ENCODE measurements around the gene CYP4F11. TPM values are rescaled to one million over a fixed set of nuclear protein-coding genes. Genes with fewer than 3 reads are reported as not detected.
"Not testable (repeated sequence)": the region's sequence is repeated elsewhere in the genome, so short reads cannot be mapped to it uniquely, and the experiment has no call there.

CYP4F11 gene
- total RNA-seq, 1 donor from 2014 or later, result not detected

GRCh38 chr19:15926484-15926883 lies 7.8 kb downstream of the CYP4F11 start:
- Histone ChIP-seq H3K9me3 (ENCODE audit: control insufficient read depth in 3 of 3, low read length in 3 of 3) (no peaks in the 10 kb centered on the region), H3K36me3 (ENCODE audit: control insufficient read depth in 3 of 3, insufficient read depth in 3 of 3, low read length in 3 of 3) (no peaks in the 10 kb centered on the region), H3K4me1 (ENCODE audit: control insufficient read depth in 3 of 3, insufficient read depth in 3 of 3, low read length in 3 of 3) (no peaks in the 10 kb centered on the region), H3K27me3 (ENCODE audit: control insufficient read depth in 3 of 3, insufficient read depth in 3 of 3, low read length in 3 of 3) (peaks cover 15 to 43% (median 29%) of the 10 kb centered on the region in 3 donors), H3K9ac (ENCODE audit: low read depth in 1 of 3, low read length in 3 of 3) (no peak overlapping the region), H3K27ac (ENCODE audit: low read depth, low read length) (no peak overlapping the region), H3K4me3 (ENCODE audit: low read length in 3 of 3) (no peak overlapping the region)

GRCh38 chr19:15923702-15924101 lies 10.6 kb downstream of the CYP4F11 start:
- H3K27me3 ChIP-seq (ENCODE audit: control insufficient read depth in 3 of 3, insufficient read depth in 3 of 3, low read length in 3 of 3), result peaks cover 7 to 22% (median 11%) of the 10 kb centered on the region in 3 donors
- H3K4me1 ChIP-seq (ENCODE audit: control insufficient read depth in 3 of 3, insufficient read depth in 3 of 3, low read length in 3 of 3), result no peaks in the 10 kb centered on the region
- no peak overlapping the region for H3K27ac ChIP-seq (ENCODE audit: low read depth, low read length)
- no peaks in the 10 kb centered on the region for H3K9me3 ChIP-seq (ENCODE audit: control insufficient read depth in 3 of 3, low read length in 3 of 3)
- H3K4me3 ChIP-seq (ENCODE audit: low read length in 3 of 3), result no peak overlapping the region
- H3K36me3 ChIP-seq (ENCODE audit: control insufficient read depth in 3 of 3, insufficient read depth in 3 of 3, low read length in 3 of 3), result no peaks in the 10 kb centered on the region
- no peak overlapping the region for H3K9ac ChIP-seq (ENCODE audit: low read depth in 1 of 3, low read length in 3 of 3)

GRCh38 chr19:15922021-15922420 lies 12.3 kb downstream of the CYP4F11 start:
- Histone ChIP-seq H3K27ac (ENCODE audit: low read depth, low read length) (no peak overlapping the region), H3K4me1 (ENCODE audit: control insufficient read depth in 3 of 3, insufficient read depth in 3 of 3, low read length in 3 of 3) (no peaks in the 10 kb centered on the region), H3K9ac (ENCODE audit: low read depth in 1 of 3, low read length in 3 of 3) (no peak overlapping the region), H3K9me3 (ENCODE audit: control insufficient read depth in 3 of 3, low read length in 3 of 3) (peaks cover 0 to 2% (median 0%) of the 10 kb centered on the region in 3 donors), H3K36me3 (ENCODE audit: control insufficient read depth in 3 of 3, insufficient read depth in 3 of 3, low read length in 3 of 3) (no peaks in the 10 kb centered on the region), H3K4me3 (ENCODE audit: low read length in 3 of 3) (no peak overlapping the region), H3K27me3 (ENCODE audit: control insufficient read depth in 3 of 3, insufficient read depth in 3 of 3, low read length in 3 of 3) (peaks cover 0 to 8% (median 7%) of the 10 kb centered on the region in 3 donors)

DNA sequence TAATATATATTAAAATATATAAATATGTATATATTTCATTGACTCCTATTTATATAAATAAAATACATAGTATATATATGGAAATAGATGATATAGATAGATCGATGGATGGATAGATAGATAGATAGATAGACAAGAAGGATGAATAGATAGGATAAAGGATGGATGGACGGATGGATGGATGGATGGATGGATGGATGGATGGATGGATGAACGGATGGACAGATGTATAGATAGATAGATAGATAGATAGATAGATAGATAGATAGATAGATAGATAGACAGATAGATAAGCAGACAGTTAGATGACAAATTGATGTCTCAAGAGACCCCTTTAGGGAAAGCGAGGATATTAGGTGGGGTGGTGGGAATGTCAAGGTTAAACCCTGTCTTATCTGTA lies 15.1 kb downstream of the CYP4F11 start:
- no peak overlapping the region for H3K9ac ChIP-seq (ENCODE audit: low read depth in 1 of 3, low read length in 3 of 3)
- H3K36me3 ChIP-seq (ENCODE audit: control insufficient read depth in 3 of 3, insufficient read depth in 3 of 3, low read length in 3 of 3), result no peaks in the 10 kb centered on the region
- H3K4me3 ChIP-seq (ENCODE audit: low read length in 3 of 3), result no peak overlapping the region
- H3K27ac ChIP-seq (ENCODE audit: low read depth, low read length), result no peak overlapping the region
- no peaks in the 10 kb centered on the region for H3K4me1 ChIP-seq (ENCODE audit: control insufficient read depth in 3 of 3, insufficient read depth in 3 of 3, low read length in 3 of 3)
- H3K27me3 ChIP-seq (ENCODE audit: control insufficient read depth in 3 of 3, insufficient read depth in 3 of 3, low read length in 3 of 3), result peaks cover 0 to 7% (median 5%) of the 10 kb centered on the region in 3 donors
- H3K9me3 ChIP-seq (ENCODE audit: control insufficient read depth in 3 of 3, low read length in 3 of 3), result peaks cover 0 to 7% (median 0%) of the 10 kb centered on the region in 3 donors

DNA sequence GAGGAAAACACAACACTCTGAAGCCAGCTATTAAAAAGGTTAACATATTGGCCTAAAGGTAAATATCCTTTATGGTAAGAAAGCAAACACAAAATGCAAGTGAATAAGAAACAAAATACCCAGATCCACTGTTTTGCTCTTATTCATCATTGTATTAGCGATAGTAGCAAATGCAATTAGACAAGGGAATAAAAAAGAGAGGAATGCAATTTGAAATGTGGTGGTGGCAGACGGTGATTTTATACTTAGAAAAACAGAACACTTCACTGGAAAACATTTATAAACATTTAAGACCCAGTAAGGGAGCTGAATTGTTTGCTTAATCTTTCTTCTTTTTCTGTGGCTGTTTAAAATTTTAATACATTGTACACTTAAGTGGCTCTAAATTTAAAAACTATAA lies 19.2 kb downstream of the CYP4F11 start:
- H3K36me3 ChIP-seq (ENCODE audit: control insufficient read depth in 3 of 3, insufficient read depth in 3 of 3, low read length in 3 of 3), result no peaks in the 10 kb centered on the region
- H3K4me1 ChIP-seq (ENCODE audit: control insufficient read depth in 3 of 3, insufficient read depth in 3 of 3, low read length in 3 of 3), result no peaks in the 10 kb centered on the region
- H3K4me3 ChIP-seq (ENCODE audit: low read length in 3 of 3), result no peak overlapping the region
- peaks cover 0 to 7% (median 0%) of the 10 kb centered on the region in 3 donors for H3K9me3 ChIP-seq (ENCODE audit: control insufficient read depth in 3 of 3, low read length in 3 of 3)
- H3K9ac ChIP-seq (ENCODE audit: low read depth in 1 of 3, low read length in 3 of 3), result no peak overlapping the region
- H3K27ac ChIP-seq (ENCODE audit: low read depth, low read length), result no peak overlapping the region
- peaks cover 9 to 12% (median 11%) of the 10 kb centered on the region in 3 donors for H3K27me3 ChIP-seq (ENCODE audit: control insufficient read depth in 3 of 3, insufficient read depth in 3 of 3, low read length in 3 of 3)

- Histone ChIP-seq H3K4me3 (ENCODE audit: low read length in 3 of 3) (no peak overlapping the region), H3K4me1 (ENCODE audit: control insufficient read depth in 3 of 3, insufficient read depth in 3 of 3, low read length in 3 of 3) (no peaks in the 10 kb centered on the region), H3K9me3 (ENCODE audit: control insufficient read depth in 3 of 3, low read length in 3 of 3) (peaks cover 0 to 7% (median 0%) of the 10 kb centered on the region in 3 donors), H3K27ac (ENCODE audit: low read depth, low read length) (no peak overlapping the region), H3K27me3 (ENCODE audit: control insufficient read depth in 3 of 3, insufficient read depth in 3 of 3, low read length in 3 of 3) (peaks cover 9 to 12% (median 11%) of the 10 kb centered on the region in 3 donors), H3K36me3 (ENCODE audit: control insufficient read depth in 3 of 3, insufficient read depth in 3 of 3, low read length in 3 of 3) (no peaks in the 10 kb centered on the region), H3K9ac (ENCODE audit: low read depth in 1 of 3, low read length in 3 of 3) (no peak overlapping the region)
These were observed 20.5 kb downstream of the CYP4F11 start for GRCh38 chr19:15913830-15914229.

DNA sequence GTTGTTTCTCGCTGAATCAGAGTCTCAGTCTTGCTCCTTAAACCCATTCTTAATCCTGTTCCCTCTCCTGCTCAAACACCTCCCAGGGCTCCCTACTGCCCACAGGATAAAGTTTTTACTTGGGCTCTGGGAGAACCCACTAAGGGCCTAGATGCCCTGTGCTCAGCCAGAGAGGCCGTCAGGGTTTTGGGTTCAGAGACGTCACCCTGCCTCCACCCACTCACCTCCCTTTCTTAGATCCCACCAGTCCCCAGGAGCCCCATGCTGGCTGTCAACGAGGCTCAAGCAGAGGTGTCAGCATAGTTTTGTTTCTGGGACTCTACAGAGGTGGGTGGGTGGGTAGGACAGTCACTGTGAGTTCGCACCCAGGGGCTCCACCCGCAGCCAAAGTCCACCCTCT lies 20.9 kb downstream of the CYP4F11 start:
- peaks cover 9 to 12% (median 11%) of the 10 kb centered on the region in 3 donors for H3K27me3 ChIP-seq (ENCODE audit: control insufficient read depth in 3 of 3, insufficient read depth in 3 of 3, low read length in 3 of 3)
- no peak overlapping the region for H3K4me3 ChIP-seq (ENCODE audit: low read length in 3 of 3)
- no peak overlapping the region for H3K9ac ChIP-seq (ENCODE audit: low read depth in 1 of 3, low read length in 3 of 3)
- H3K4me1 ChIP-seq (ENCODE audit: control insufficient read depth in 3 of 3, insufficient read depth in 3 of 3, low read length in 3 of 3), result no peaks in the 10 kb centered on the region
- H3K36me3 ChIP-seq (ENCODE audit: control insufficient read depth in 3 of 3, insufficient read depth in 3 of 3, low read length in 3 of 3), result no peaks in the 10 kb centered on the region
- no peak overlapping the region for H3K27ac ChIP-seq (ENCODE audit: low read depth, low read length)
- peaks cover 0 to 5% (median 0%) of the 10 kb centered on the region in 3 donors for H3K9me3 ChIP-seq (ENCODE audit: control insufficient read depth in 3 of 3, low read length in 3 of 3)

GRCh38 chr19:15911599-15912235 lies 22.6 kb downstream of the CYP4F11 start:
- Histone ChIP-seq H3K27me3 (ENCODE audit: control insufficient read depth in 3 of 3, insufficient read depth in 3 of 3, low read length in 3 of 3) (peaks cover 9 to 12% (median 11%) of the 10 kb centered on the region in 3 donors), H3K9me3 (ENCODE audit: control insufficient read depth in 3 of 3, low read length in 3 of 3) (peaks cover 0 to 5% (median 0%) of the 10 kb centered on the region in 3 donors), H3K4me3 (ENCODE audit: low read length in 3 of 3) (no peak overlapping the region)

GRCh38 chr19:15905026-15905425 lies 29.3 kb downstream of the CYP4F11 start:
- Histone ChIP-seq H3K27ac (ENCODE audit: low read depth, low read length) (no peak overlapping the region), H3K9ac (ENCODE audit: low read depth in 1 of 3, low read length in 3 of 3) (no peak overlapping the region), H3K4me3 (ENCODE audit: low read length in 3 of 3) (no peak overlapping the region), H3K36me3 (ENCODE audit: control insufficient read depth in 3 of 3, insufficient read depth in 3 of 3, low read length in 3 of 3) (no peaks in the 10 kb centered on the region), H3K27me3 (ENCODE audit: control insufficient read depth in 3 of 3, insufficient read depth in 3 of 3, low read length in 3 of 3) (peaks cover 0 to 7% (median 3%) of the 10 kb centered on the region in 3 donors), H3K4me1 (ENCODE audit: control insufficient read depth in 3 of 3, insufficient read depth in 3 of 3, low read length in 3 of 3) (no peaks in the 10 kb centered on the region), H3K9me3 (ENCODE audit: control insufficient read depth in 3 of 3, low read length in 3 of 3) (no peaks in the 10 kb centered on the region)

More at GRCh38 chr19:15911599-15912235, 22.6 kb downstream of the CYP4F11 start:
- H3K4me1 ChIP-seq (ENCODE audit: control insufficient read depth in 3 of 3, insufficient read depth in 3 of 3, low read length in 3 of 3), result no peaks in the 10 kb centered on the region
- H3K36me3 ChIP-seq (ENCODE audit: control insufficient read depth in 3 of 3, insufficient read depth in 3 of 3, low read length in 3 of 3), result no peaks in the 10 kb centered on the region
- H3K9ac ChIP-seq (ENCODE audit: low read depth in 1 of 3, low read length in 3 of 3), result no peak overlapping the region
- H3K27ac ChIP-seq (ENCODE audit: low read depth, low read length), result no peak overlapping the region

DNA sequence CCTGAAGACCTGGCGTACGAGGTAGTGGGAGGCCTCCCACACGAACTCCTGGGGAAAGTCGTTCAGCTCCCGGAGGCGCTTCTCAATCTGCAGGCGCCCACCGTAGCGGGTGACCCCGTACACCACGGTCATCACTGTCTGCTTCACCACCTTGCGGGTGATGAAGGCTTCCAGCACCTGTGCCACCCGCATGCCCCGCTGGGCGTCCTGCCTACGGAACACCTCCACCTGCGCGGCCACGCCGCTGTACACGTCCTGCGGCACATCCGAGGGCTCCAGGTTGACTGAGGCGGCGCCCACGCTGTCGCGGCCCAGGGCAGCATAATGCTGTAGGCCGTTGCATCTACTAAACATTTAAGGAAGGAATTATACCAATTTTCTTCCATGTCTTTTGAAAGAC lies 31.4 kb downstream of the CYP4F11 start:
- H3K4me3 ChIP-seq (ENCODE audit: low read length in 3 of 3), result not testable (repeated sequence)

More for the DNA sequence above, 31.4 kb downstream of the CYP4F11 start:
- not testable (repeated sequence) for H3K36me3 ChIP-seq (ENCODE audit: control insufficient read depth in 3 of 3, insufficient read depth in 3 of 3, low read length in 3 of 3); H3K4me1 ChIP-seq (ENCODE audit: control insufficient read depth in 3 of 3, insufficient read depth in 3 of 3, low read length in 3 of 3); H3K9ac ChIP-seq (ENCODE audit: low read depth in 1 of 3, low read length in 3 of 3); H3K9me3 ChIP-seq (ENCODE audit: control insufficient read depth in 3 of 3, low read length in 3 of 3); H3K27ac ChIP-seq (ENCODE audit: low read depth, low read length)
- H3K27me3 ChIP-seq (ENCODE audit: control insufficient read depth in 3 of 3, insufficient read depth in 3 of 3, low read length in 3 of 3), result peaks cover 0 to 11% (median 3%) of the 10 kb centered on the region in 3 donors
